Neural cell (in vitro differentiated cells): Measurements from ENCODE around the gene CHI3L1.

Experiments used
- EZH2 ChIP-seq: fragments of 200-600, 300-800 bp; shearing (Covaris generic), sonication (generic); IDR thresholded peaks from 2 replicates; pipeline ENCODE4 v1.6.1; 2014; ENCODE audit warnings: antibody characterized with exemption, low read length, borderline replicate concordance, mild to moderate bottlenecking; ENCODE audit not compliant: insufficient read depth, poor library complexity, severe bottlenecking
- POLR2AphosphoS5 ChIP-seq: IDR thresholded peaks from 2 replicates; pipeline ENCODE4 v1.6.1; 2012
- RAD21 ChIP-seq: fragments of 450-650 bp; conservative IDR thresholded peaks from 2 replicates; pipeline ENCODE4 v1.6.1; 2014; ENCODE audit warnings: antibody characterized with exemption, mild to moderate bottlenecking, moderate library complexity
- TAF1 ChIP-seq: IDR thresholded peaks from 2 replicates; pipeline ENCODE4 v1.6.1; 2012; ENCODE audit warnings: low read depth
- TF ChIP-seq, protein P1 (sequence below): fragments of 450-650 bp; IDR thresholded peaks from 2 replicates; pipeline ENCODE4 v1.5.1; 2014; ENCODE audit warnings: antibody characterized with exemption, mild to moderate bottlenecking, moderate library complexity; ENCODE audit not compliant: poor library complexity, severe bottlenecking
- TF ChIP-seq, protein P2 (sequence below): IDR thresholded peaks from 2 replicates; pipeline ENCODE4 v1.6.1; 2012; ENCODE audit warnings: borderline replicate concordance

DNA sequence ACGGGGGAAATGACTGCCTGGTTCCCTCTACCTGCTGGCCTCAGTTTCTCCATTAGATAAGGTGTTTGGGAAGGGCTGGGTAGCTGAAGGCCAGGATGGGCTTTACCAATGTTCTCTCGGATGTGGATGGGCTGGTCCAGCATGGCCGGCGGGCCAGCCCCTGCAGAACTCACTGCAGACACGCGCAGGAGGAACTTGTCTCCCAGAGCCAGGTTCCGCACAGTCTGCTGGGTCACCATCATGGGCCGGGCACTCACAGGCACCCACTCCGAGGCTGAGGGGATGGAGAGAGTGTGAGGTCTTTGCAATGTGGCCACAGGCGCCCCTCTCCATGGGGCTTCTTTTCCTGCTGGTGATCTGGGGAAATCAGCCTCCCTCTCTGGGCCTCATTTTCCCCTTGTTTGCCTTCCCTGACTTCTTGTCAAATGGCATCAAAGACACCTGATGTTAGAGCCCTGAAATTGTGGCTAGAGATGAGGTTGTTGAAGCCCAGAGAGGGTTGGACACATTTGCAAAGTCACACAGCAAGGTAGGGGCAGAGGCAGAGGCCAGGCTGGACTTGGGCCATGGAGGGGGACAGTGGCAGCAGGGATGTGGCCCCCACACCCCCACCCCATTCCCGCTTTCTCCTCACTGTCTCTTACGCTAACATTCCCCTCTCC, 12.0 kb downstream of the CHI3L1 start:
- TF ChIP-seq EZH2 (no peak), RAD21 (no peak), TAF1 (no peak), POLR2AphosphoS5 (no peak)
- TF ChIP-seq, protein P1, sequence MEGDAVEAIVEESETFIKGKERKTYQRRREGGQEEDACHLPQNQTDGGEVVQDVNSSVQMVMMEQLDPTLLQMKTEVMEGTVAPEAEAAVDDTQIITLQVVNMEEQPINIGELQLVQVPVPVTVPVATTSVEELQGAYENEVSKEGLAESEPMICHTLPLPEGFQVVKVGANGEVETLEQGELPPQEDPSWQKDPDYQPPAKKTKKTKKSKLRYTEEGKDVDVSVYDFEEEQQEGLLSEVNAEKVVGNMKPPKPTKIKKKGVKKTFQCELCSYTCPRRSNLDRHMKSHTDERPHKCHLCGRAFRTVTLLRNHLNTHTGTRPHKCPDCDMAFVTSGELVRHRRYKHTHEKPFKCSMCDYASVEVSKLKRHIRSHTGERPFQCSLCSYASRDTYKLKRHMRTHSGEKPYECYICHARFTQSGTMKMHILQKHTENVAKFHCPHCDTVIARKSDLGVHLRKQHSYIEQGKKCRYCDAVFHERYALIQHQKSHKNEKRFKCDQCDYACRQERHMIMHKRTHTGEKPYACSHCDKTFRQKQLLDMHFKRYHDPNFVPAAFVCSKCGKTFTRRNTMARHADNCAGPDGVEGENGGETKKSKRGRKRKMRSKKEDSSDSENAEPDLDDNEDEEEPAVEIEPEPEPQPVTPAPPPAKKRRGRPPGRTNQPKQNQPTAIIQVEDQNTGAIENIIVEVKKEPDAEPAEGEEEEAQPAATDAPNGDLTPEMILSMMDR, result no peak
- TF ChIP-seq, protein P2, sequence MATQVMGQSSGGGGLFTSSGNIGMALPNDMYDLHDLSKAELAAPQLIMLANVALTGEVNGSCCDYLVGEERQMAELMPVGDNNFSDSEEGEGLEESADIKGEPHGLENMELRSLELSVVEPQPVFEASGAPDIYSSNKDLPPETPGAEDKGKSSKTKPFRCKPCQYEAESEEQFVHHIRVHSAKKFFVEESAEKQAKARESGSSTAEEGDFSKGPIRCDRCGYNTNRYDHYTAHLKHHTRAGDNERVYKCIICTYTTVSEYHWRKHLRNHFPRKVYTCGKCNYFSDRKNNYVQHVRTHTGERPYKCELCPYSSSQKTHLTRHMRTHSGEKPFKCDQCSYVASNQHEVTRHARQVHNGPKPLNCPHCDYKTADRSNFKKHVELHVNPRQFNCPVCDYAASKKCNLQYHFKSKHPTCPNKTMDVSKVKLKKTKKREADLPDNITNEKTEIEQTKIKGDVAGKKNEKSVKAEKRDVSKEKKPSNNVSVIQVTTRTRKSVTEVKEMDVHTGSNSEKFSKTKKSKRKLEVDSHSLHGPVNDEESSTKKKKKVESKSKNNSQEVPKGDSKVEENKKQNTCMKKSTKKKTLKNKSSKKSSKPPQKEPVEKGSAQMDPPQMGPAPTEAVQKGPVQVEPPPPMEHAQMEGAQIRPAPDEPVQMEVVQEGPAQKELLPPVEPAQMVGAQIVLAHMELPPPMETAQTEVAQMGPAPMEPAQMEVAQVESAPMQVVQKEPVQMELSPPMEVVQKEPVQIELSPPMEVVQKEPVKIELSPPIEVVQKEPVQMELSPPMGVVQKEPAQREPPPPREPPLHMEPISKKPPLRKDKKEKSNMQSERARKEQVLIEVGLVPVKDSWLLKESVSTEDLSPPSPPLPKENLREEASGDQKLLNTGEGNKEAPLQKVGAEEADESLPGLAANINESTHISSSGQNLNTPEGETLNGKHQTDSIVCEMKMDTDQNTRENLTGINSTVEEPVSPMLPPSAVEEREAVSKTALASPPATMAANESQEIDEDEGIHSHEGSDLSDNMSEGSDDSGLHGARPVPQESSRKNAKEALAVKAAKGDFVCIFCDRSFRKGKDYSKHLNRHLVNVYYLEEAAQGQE, result no peak
